GM18517 (cell line): Measurements from ENCODE around the gene CSNK1G2.

Experiments
- ATAC-seq: cut with Tn5 transposase; IDR thresholded peaks from one replicate; pipeline ENCODE4 v1.9.1; 2021; ENCODE audit warnings: mild to moderate bottlenecking, moderate library complexity; ENCODE audit not compliant: unreplicated experiment

CSNK1G2 gene

DNA sequence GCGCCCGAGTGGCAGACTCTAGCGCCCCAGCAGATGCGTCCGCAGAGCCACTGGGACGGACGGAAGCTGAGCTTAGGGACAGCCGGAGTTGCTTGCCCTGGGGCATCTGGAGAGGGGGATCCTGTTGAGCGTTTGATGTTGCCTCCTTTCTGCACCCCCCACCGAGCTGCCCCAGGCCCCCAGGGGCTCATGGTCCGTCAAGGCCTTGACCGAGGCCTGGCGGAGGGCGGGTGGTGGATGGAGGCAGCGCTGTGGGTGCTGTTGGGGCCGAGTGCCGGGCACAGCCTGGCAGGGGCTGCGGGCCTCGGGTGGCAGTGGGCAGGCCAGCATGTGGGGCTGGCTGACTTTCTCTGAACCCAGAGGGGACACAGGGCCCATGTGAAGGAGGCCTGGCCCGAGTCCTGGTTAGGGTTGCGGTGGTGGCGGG lies 2.7 kb downstream of the CSNK1G2 start:
- ATAC-seq: no peak

GRCh38 chr19:1944088-1944915 lies 3.3 kb downstream of the CSNK1G2 start:
- ATAC-seq: no peak

GRCh38 chr19:1944916-1945561 lies 4.1 kb downstream of the CSNK1G2 start:
- ATAC-seq: no peak

GRCh38 chr19:1945899-1946298 lies 4.9 kb downstream of the CSNK1G2 start:
- no peak for ATAC-seq

- ATAC-seq: no peak
Observed at GRCh38 chr19:1947651-1948209, 6.8 kb downstream of the CSNK1G2 start.

DNA sequence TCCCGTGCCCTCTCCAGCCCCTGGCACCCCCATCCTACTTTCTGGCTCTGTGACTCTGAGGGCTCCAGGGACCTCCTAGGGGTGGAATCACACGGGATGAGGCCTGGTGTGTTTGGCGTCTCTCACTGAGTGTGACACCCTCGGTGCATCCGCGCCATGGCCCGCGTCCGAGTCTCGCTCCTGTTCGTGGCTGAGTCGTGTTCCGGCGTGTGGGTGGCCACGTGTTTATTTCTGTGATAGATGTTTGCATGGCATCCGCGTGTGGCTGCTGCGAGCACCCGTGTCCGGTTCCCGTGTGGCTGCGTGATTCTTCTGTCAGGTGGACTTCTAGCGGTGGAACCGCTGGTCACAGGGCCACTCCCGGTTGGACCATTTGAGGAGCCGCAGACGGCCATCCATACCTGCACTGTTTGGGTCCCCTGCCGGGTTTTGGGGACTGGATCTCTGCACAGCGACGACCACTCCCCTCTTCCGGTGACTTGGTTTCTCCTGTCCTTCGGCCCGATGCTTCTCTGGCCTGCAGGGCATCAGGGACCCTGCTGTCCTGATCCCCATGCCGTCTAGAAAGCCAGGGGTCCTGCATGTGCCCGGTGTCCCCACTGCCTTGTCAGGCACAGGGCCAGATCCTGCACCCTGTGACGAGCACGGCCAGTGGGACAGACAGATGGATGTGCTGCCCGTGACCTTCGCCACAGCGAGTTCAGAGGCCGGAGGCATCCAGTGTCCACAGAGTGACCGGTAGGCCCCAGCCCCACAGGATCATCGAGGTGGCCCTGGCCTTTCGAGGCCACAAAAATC lies 8.5 kb downstream of the CSNK1G2 start:
- ATAC-seq: no peak

- no peak for ATAC-seq
Observed at GRCh38 chr19:1950640-1951039, 9.7 kb downstream of the CSNK1G2 start.

DNA sequence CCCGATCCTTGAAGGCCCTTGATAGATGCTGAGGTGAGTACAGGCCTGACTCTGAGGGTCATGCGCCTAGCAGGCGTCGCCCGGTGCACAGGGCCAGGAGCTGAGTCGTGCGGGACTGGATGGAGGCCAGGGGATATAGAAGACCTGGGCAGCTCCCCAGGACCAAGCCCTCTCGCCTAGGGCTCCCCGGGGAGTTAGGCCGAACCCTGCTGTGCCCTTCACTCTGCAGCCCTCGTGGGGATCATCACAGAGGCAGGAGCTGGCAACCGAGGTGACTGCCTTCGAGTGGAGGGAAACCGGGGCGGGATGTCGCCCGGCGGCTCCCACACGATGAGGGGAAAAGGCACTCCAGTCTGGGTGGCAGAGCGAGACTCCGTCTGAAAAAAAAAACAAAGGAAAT lies 11.7 kb downstream of the CSNK1G2 start:
- ATAC-seq: no peak

DNA sequence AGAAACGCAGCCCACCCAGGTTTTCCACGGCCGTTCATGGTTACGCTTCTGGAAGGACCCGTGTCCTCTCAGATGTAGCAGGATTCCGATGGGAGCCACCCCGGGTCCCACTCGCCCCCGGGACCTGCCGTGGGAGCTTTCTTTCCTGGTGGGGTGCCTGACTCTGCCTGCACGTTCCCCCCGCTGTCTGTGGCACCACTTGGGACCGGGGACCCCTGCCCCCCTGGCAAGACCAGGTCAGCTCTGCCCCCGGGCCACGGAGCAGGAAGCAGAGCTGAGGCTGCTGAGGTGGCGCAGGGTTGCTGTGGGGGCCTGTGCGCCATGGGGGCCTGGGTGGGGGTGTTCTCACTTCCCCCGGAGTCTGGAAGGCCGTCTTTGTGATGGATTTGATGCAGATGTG lies 12.1 kb downstream of the CSNK1G2 start:
- no peak for ATAC-seq

GRCh38 chr19:1953441-1954094 lies 12.6 kb downstream of the CSNK1G2 start:
- ATAC-seq: no peak

GRCh38 chr19:1954532-1954933 lies 13.6 kb downstream of the CSNK1G2 start:
- no peak for ATAC-seq

GRCh38 chr19:1955171-1956121 lies 14.5 kb downstream of the CSNK1G2 start:
- ATAC-seq: no peak

DNA sequence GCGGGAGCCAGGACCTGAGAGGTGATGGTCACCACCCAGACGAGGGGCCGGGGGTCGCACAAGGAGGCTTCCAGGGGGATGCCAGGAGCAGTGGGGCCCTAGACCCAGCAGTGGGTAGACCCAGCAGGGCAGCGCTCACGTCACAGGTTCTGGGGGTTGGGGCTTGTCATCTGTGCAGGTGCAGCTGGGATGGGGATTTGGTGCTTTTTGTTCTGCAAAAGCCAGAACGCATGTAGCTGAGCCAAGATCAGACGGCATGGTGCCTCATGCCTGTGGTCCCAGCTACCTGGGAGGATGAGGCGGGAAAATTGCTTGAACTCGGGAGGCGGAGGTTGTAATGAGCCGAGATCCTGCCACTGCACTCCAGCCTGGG lies 15.1 kb downstream of the CSNK1G2 start:
- ATAC-seq: no peak

- no peak for ATAC-seq
Observed at GRCh38 chr19:1956868-1957492, 16.0 kb downstream of the CSNK1G2 start.

DNA sequence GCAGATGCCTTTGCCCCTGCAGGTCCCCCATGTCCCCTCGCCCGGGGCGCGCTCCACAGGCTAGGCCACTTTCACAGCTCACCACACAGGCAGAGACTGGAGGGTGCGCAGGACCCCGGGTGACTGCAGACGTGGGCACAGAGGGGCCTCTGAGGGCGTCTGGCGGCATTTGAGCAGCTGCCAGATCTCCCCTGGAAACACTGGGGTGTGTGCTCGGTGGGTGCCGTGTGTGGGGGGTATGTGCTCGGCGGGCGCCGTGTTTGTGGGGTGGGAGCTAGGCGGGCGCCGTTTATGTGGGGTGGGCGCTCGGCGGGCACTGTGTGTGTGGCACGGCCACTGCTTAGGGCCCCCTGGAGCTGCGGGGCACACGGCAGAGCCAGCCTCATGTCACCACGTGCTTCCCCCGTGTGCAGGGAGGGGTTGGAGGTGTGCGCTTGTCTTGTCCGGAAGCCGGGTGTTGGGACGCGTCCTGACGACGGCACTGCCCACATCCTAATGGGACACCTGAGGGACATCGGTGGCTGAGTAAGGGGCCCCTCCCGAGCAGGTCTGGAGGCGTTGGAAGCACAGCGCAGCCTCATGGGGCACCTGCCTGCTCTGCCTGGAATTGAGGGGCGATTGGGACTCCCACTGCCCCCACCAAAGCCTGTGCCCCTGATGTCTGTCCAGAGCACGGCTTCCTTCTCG lies 16.7 kb downstream of the CSNK1G2 start:
- no peak for ATAC-seq

GRCh38 chr19:1959928-1960589 lies 19.1 kb downstream of the CSNK1G2 start:
- ATAC-seq: no peak

GRCh38 chr19:1961000-1961883 lies 20.3 kb downstream of the CSNK1G2 start:
- ATAC-seq: no peak
